ENCODE measurements around the gene GRAMD2B. TPM values are rescaled to one million over a fixed set of nuclear protein-coding genes. Genes with fewer than 3 reads are reported as not detected.
"Not testable (repeated sequence)": the region's sequence is repeated elsewhere in the genome, so short reads cannot be mapped to it uniquely, and the experiment has no call there.

Gene GRAMD2B
- total RNA-seq, 1 experiment from 2014 or later = 7.2 TPM

DNA sequence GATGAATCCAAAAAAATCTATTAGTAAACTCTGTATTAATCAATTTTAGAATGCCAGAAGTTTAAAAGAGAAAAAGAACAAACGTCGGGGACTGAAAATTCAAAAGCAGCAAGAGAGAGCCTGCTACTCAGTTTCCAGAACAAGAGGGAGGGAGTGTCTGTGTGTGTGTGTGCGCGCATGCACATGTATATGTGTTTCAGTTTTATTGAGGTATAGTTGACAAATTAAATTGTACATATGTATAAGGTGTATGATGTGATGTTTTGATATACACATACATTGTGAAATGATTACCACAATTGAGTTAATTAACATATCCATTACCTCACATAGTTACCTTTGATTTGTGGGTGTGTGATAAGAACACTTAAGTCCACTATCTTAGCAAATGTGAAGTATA is 27.6 kb upstream of the GRAMD2B start:
- H3K9ac ChIP-seq (ENCODE audit: low read length) = no peak overlapping the region
- TF ChIP-seq POLR2A (IDR thresholded peaks at IDR 0.05; ENCODE audit: borderline replicate concordance, extremely low read depth, insufficient read depth, insufficient read length) = no peak
- TF ChIP-seq, protein P1, sequence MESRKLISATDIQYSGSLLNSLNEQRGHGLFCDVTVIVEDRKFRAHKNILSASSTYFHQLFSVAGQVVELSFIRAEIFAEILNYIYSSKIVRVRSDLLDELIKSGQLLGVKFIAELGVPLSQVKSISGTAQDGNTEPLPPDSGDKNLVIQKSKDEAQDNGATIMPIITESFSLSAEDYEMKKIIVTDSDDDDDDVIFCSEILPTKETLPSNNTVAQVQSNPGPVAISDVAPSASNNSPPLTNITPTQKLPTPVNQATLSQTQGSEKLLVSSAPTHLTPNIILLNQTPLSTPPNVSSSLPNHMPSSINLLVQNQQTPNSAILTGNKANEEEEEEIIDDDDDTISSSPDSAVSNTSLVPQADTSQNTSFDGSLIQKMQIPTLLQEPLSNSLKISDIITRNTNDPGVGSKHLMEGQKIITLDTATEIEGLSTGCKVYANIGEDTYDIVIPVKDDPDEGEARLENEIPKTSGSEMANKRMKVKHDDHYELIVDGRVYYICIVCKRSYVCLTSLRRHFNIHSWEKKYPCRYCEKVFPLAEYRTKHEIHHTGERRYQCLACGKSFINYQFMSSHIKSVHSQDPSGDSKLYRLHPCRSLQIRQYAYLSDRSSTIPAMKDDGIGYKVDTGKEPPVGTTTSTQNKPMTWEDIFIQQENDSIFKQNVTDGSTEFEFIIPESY (IDR thresholded peaks at IDR 0.05; ENCODE audit: extremely low read depth, insufficient replicate concordance, low read length) = no peak
- TF ChIP-seq, protein P2, sequence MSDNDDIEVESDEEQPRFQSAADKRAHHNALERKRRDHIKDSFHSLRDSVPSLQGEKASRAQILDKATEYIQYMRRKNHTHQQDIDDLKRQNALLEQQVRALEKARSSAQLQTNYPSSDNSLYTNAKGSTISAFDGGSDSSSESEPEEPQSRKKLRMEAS (IDR thresholded peaks at IDR 0.05) = no peak
- POLR2A ChIA-PET = no interaction called here
- no peak overlapping the region for H3K4me3 ChIP-seq (replicated peaks in 1 of 2; ENCODE audit: low read depth in 1 of 2, low read length in 2 of 2)
- H3K9me2 ChIP-seq (ENCODE audit: insufficient read depth) = no peaks in the 10 kb centered on the region
- BruUV-seq (replicated peaks) = no TSS peak
- peaks cover 3% of the 10 kb centered on the region in 2 experiments; a peak in 2 of 4 replicates for H3K9me3 ChIP-seq (ENCODE audit: control insufficient read depth in 1 of 2, insufficient read depth in 1 of 2, low read depth in 1 of 2, low read length in 2 of 2)
- H2AFZ ChIP-seq (ENCODE audit: low read depth, low read length, poor library complexity, severe bottlenecking) = no peak overlapping the region
- CTCF ChIA-PET = no interaction called here
- no peaks in the 10 kb centered on the region for H3K4me1 ChIP-seq (ENCODE audit: control insufficient read depth in 1 of 2, insufficient read depth in 2 of 2, low read length in 2 of 2)
- RAD21 ChIA-PET (ENCODE audit: low non-redundant PET in 1 of 2, low total read pairs in 2 of 2, uncharacterized antibody in 2 of 2, unreplicated experiment in 2 of 2) = no interaction called here
- no peak overlapping the region for H3K4me2 ChIP-seq (ENCODE audit: low read length)
- no peak for DNase-seq (ENCODE audit: low read depth, low spot score)
- no peaks in the 10 kb centered on the region for H4K20me1 ChIP-seq (ENCODE audit: insufficient read depth)
- H3K27ac ChIP-seq (ENCODE audit: low read depth, low read length) = no peak overlapping the region
- no peaks in the 10 kb centered on the region for H3K27me3 ChIP-seq (ENCODE audit: insufficient read depth, low read length)
- no peak for ATAC-seq
- no peaks in the 10 kb centered on the region for H3K36me3 ChIP-seq (ENCODE audit: control insufficient read depth in 1 of 2, insufficient read depth in 2 of 2, low read length in 2 of 2)
- intact Hi-C loops (cut with micrococcal nuclease) = no loop called here
- H3K79me2 ChIP-seq (ENCODE audit: insufficient read depth, low read length) = no peaks in the 10 kb centered on the region

DNA sequence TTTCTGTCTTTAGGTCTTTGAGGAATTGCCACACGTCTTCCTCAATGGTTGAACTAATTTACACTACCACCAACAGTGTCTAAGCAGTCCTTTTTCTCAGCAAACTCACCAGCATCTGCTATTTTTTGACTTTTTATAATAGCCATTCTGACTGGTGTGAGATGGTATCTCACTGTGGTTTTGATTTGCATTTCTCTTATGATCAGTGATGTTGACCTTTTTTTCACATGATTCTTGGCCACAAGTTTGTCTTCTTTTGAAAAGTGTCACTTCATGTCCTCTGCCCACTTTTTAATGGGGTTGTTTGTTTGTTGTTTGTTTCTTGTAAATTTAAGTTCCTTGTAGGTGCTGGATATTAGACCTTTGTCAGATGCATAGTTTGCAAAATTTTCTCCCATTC is 26.5 kb upstream of the GRAMD2B start:
- H3K79me2 ChIP-seq (ENCODE audit: insufficient read depth, low read length); H3K9me2 ChIP-seq (ENCODE audit: insufficient read depth); H3K36me3 ChIP-seq (ENCODE audit: control insufficient read depth in 1 of 2, insufficient read depth in 2 of 2, low read length in 2 of 2); H3K27me3 ChIP-seq (ENCODE audit: insufficient read depth, low read length); POLR2A ChIA-PET; H3K9ac ChIP-seq (ENCODE audit: low read length); BruUV-seq (replicated peaks); DNase-seq (ENCODE audit: low read depth, low spot score); H3K4me1 ChIP-seq (ENCODE audit: control insufficient read depth in 1 of 2, insufficient read depth in 2 of 2, low read length in 2 of 2); intact Hi-C loops (cut with micrococcal nuclease); H3K4me3 ChIP-seq (replicated peaks in 1 of 2; ENCODE audit: low read depth in 1 of 2, low read length in 2 of 2); CTCF ChIA-PET; H4K20me1 ChIP-seq (ENCODE audit: insufficient read depth); H3K4me2 ChIP-seq (ENCODE audit: low read length); RAD21 ChIA-PET (ENCODE audit: low non-redundant PET in 1 of 2, low total read pairs in 2 of 2, uncharacterized antibody in 2 of 2, unreplicated experiment in 2 of 2); ATAC-seq; H3K27ac ChIP-seq (ENCODE audit: low read depth, low read length); H2AFZ ChIP-seq (ENCODE audit: low read depth, low read length, poor library complexity, severe bottlenecking): not testable (repeated sequence)
- H3K9me3 ChIP-seq (ENCODE audit: control insufficient read depth in 1 of 2, insufficient read depth in 1 of 2, low read depth in 1 of 2, low read length in 2 of 2) = peaks cover 10 to 11% of the 10 kb centered on the region in 2 experiments
